GM18861 (cell line): ENCODE measurements around the gene DYSF.
"Not testable (repeated sequence)": the region's sequence is repeated elsewhere in the genome, so short reads cannot be mapped to it uniquely, and the experiment has no call there.

Experiments
- ATAC-seq: cut with Tn5 transposase; IDR thresholded peaks from one replicate; pipeline ENCODE4 v1.9.1; 2021; ENCODE audit not compliant: unreplicated experiment

Gene DYSF

DNA sequence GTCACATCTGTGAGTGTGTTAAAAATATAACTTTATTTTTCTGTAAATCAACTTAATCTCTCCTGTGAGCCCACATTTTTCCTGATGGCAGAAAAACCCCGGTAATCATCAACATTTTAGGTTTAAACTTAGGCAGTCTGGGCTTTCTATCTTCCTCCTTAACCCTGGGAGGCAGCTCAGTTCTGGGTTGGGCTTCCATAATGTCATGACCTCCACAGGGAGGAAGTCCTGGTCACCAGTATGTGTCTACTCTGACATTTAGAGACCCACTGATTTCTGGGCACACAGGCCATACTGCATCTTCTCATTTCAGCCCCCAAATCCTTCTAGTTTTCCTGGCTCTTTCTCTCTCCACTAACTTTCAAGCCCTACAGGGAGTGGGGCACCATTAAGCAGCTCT lies 181.2 kb downstream of the DYSF start:
- ATAC-seq: no peak

- ATAC-seq: no peak
Observed at GRCh38 chr2:71635798-71636197, 182.4 kb downstream of the DYSF start.

DNA sequence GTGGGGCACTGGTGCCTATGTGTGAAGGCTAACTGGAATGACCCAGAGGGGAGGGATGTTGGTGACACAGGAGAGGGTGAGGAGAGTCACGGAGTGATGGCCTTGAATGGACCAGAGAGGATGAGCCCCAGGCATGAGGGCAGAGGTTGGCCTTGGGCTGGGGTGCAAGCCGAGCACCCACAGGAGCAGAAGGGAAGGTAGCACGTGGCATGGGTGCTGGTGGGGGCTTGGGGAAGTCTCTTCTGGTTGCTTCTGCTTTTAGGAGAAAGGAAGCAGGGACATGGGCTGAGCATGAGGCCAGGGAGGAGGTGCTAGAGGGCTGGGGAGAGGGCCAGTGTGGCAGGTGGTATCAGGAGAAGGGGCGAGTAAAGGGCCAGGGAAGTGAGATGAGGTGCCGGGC lies 183.8 kb downstream of the DYSF start:
- ATAC-seq: no peak

- ATAC-seq: no peak
Observed at GRCh38 chr2:71637736-71638135, 184.4 kb downstream of the DYSF start.

- ATAC-seq: no peak
Observed at GRCh38 chr2:71639735-71640134, 186.4 kb downstream of the DYSF start.

DNA sequence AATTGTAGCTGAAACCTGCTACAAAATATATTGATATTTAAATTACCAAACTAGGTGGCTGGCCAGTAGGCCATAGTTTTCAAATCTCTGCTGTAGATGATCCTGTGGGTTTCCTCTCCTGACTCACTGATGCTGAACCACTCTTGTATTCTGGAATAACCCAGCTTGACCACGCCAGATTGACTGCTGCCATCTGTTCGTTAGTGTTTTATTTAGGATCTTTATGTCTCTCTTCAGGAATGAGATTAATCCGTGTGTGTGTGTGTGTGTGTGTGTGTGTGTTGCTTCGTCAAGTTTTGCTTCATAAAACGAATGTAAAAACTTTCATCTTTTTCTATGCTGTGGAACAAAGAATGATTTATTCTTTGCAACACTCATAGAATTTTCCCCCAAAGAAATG lies 187.1 kb downstream of the DYSF start:
- ATAC-seq: no peak

GRCh38 chr2:71643674-71644357 lies 190.5 kb downstream of the DYSF start:
- no peak for ATAC-seq

- no peak for ATAC-seq
Observed at GRCh38 chr2:71646028-71646427, 192.7 kb downstream of the DYSF start.

- no peak for ATAC-seq
Observed at GRCh38 chr2:71647356-71647755, 194.0 kb downstream of the DYSF start.

- no peak for ATAC-seq
Observed at GRCh38 chr2:71655498-71655897, 202.1 kb downstream of the DYSF start.

DNA sequence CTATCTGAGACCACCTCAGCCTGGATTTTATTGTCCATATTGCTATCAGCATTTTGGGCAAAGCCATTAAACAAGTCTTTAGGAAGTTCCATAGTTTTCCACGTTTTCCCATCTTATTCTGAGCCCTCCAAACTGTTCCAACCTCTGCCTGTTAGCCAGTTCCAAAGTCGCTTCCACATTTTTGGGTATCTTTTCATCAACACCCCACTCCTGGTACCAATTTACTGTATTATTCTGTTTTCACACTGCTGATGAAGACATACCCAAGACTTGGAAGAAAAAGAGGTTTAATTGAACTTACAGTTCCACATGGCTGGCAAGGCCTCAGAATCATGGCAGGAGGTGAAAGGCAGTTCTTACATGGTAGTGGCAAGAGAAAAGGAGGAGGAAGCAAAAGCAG lies 204.9 kb downstream of the DYSF start:
- not testable (repeated sequence) for ATAC-seq

- no peak for ATAC-seq
Observed at GRCh38 chr2:71658771-71659170, 205.4 kb downstream of the DYSF start.

DNA sequence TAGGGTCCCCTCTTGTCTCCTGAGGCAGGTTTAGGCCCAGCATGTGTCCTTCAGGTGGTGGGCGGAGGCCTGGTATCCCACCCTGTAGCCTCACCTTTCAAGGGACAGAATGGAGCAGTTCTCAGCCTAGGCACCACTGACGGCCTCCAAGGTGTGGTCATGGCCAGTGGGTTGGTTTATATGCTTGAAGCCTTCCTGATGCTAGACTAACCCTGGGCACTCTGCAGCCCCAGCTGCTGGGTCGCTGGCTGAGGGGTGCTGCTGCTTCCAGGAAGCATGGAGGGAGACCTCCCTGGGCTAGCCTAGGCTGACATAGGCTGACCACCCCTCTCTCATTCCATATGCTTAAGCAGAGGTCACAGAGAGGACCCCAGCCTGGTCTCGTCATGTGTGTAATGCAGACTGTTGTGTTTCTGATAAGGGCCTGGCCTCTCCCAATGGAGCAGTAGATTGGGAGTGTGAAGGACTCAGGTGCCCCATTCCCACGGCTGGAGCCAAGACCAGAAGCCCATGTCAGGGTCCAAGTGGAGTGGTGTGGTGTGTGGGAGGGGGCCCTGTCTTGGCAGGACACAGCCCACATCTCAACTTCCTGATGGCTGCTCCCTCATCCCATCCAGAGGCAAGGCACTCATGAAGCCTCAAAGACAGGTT lies 206.6 kb downstream of the DYSF start:
- no peak for ATAC-seq

DNA sequence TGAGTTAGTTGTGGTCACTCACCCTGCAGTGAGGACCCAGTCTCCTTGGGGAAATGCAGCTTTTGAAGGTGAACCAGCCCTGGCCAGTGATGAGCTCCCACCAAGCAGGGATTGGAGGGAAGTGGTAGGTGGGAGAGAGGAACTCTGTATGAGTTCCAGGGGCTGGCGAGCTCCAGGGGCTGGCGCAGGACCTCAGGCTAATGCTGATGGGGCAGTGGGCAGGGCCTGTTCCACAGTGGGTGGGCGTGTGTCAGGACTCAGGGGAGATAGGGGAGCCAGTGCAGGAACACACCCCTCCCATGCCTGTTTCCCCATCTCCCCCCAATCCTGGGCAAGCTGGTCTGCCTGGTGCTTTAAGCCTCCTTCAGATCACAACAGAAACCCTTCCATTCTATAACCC lies 208.4 kb downstream of the DYSF start:
- ATAC-seq: no peak

- ATAC-seq: no peak
Observed at GRCh38 chr2:71662665-71663394, 209.5 kb downstream of the DYSF start.

- ATAC-seq: no peak
Observed at GRCh38 chr2:71664161-71664560, 210.8 kb downstream of the DYSF start.

DNA sequence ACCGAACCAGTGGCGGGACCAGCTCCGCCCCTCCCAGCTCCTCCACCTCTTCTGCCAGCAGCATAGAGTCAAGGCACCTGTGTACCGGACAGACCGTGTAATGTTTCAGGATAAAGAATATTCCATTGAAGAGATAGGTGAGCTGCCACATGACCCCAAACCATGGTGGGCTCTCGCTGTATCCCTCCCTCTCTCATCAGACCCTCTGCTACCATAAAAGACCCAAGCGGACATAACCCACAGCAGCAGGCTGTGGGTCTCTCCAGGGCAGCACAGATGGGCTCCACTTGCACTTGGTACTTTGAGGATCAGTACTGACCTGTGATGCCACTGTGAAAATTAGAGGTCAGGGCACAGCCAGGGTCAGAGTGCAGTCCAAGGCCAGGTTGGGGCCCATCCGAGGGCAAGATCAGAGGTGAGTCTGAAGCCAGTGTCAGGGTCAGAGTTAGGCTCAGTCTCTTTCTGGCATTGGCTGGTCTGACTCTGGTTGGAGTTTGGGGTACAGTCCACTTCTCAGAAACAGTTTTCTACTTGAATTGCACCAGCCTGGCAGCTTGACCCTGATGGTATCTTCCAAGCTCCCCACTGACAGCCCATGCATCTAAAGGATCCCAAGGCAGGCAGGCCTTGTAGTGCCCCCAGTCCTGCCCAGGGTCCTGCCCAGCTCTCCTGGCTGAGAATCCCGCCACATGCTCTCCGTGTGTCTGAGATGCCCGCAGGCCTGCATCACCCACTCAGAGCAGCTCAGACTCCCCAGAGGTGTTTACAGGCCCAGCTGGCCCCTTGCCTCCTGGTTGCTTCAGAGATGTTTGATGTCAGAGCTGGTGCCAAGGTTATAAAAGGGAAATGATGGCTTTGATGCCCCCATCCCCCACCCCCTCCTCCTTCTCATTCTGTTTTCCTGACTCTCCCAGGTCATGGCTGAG lies 212.1 kb downstream of the DYSF start:
- no peak for ATAC-seq

DNA sequence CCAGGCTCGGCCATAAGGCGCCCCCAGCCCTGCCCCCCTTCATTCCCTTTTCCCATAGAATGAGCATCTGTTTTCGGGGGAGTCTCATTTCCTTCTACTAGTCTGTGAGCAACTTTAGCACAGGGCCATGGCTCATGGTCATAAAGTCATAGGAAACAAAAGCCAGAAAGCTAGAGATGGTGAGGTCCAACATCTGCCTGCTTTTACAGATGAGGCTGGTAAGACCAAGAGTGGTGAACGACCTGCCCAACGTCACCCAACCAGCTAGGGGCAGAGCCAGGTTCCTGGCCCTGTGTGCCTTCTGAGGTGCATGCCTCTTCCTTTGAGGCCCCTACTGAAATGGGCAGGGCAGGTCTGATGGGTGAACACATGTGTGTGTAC lies 212.7 kb downstream of the DYSF start:
- no peak for ATAC-seq

DNA sequence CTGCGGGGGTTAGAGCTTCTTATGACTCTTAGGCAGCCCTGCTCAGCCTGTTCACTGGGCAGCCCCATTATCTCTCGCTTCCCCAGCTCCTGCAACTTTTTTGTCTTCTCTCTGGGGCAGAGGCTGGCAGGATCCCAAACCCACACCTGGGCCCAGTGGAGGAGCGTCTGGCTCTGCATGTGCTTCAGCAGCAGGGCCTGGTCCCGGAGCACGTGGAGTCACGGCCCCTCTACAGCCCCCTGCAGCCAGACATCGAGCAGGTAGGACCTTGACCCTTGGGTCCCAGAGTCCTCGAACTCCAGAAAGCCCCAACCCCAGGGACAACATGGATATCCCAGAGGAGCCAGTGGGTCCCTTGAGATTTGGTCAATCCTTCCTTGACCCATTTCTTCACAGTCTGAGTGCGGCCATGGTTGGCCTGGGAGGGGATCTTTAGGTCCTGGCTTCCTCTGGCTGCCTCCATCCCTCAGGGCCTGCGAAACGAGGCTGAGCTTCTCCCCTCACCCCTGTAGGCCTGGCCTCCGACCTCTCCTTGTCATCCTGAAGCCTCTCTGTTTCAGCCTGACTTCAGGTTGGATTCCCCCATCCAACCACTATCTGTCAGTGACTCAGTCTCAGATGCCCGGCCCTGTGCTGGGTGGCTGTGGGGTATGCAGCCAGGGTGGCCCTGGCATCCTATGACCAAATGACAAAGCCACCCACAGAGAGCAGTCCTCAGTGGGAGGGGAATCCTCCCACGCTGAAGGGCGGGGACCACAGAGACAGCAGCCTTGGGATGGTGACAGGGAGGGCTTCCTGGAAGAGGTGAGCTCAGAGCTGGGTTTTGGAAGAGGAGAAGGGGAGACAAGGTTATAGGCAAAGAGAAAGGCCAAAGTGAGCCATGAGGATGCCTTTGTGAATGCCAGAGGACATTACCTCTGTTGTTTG lies 214.2 kb downstream of the DYSF start:
- no peak for ATAC-seq
